Endothelial cell of umbilical vein (primary cell): Measurements from ENCODE around the gene ACD. TPM values are rescaled to one million over a fixed set of nuclear protein-coding genes. Genes with fewer than 3 reads are reported as not detected.
A peak's percentile ranks its signal among the peaks of the same experiment; 100 is the strongest.

Source experiments
- BruUV-seq: library from RNA; stranded (reverse); fragments of 400-500 nt; replicated peaks from 2 replicates; lab custom pipeline; 2021; lab: Mats Ljungman, UMichigan
- CTCF ChIA-PET: fragments of 300-600, 350-600 bp; sonication (Branson Sonifier 250); formaldehyde crosslinking; loops from one replicate; lab custom pipeline; 2021; ENCODE audit warnings: antibody characterized with exemption, inconsistent platforms; lab: Charles Lee
- POLR2A ChIA-PET: fragments of 300-600, 350-600 bp; sonication (Branson Sonifier 250); formaldehyde crosslinking; loops from one replicate; lab custom pipeline; 2021; ENCODE audit warnings: antibody characterized with exemption, inconsistent platforms; lab: Charles Lee
- DNase-seq: peaks from one replicate; pipeline ENCODE4 v3.0.0-alpha.2; 2011; ENCODE audit warnings: low read depth, low spot score
- FAIRE-seq: peaks from 2 replicates; lab custom pipeline; 2011; peaks lifted over from hg19 to GRCh38; lab: Jason Lieb, UNC
- H2AFZ ChIP-seq: 2 replicates; pipeline ENCODE4 v1.6.0; 2012; ENCODE audit warnings: low read depth, low read length, control low read depth, inconsistent platforms
- H3K27ac ChIP-seq: 2 replicates; pipeline ENCODE4 v1.5.1; 2011; ENCODE audit warnings: low read depth, mild to moderate bottlenecking, control low read depth, low read length, moderate library complexity; ENCODE audit not compliant: insufficient read depth
- H3K27me3 ChIP-seq, 2 experiments: 2 replicates each; pipeline versions ENCODE4 v1.6.0 to v1.6.1; 2011; ENCODE audit warnings: low read length in 2 of 2, mixed read lengths in 1 of 2; ENCODE audit not compliant: control insufficient read depth in 2 of 2, insufficient read depth in 2 of 2
- H3K36me3 ChIP-seq, 2 experiments: 2 replicates in 1 of 2; 3 replicates in 1 of 2; pipeline ENCODE4 v1.5.1; 2011; ENCODE audit warnings: low read length in 2 of 2, mild to moderate bottlenecking in 1 of 2, moderate library complexity in 1 of 2; ENCODE audit not compliant: control insufficient read depth in 2 of 2, insufficient read depth in 2 of 2; ENCODE audit errors: extremely low read depth in 1 of 2
- H3K4me1 ChIP-seq: 3 replicates; pipeline ENCODE4 v1.5.1; 2011; ENCODE audit warnings: mild to moderate bottlenecking, low read length; ENCODE audit not compliant: control insufficient read depth, insufficient read depth; ENCODE audit errors: extremely low read depth
- H3K4me2 ChIP-seq: 2 replicates; pipeline ENCODE4 v1.6.1; 2011; ENCODE audit warnings: low read length, control low read depth, mixed read lengths; ENCODE audit not compliant: insufficient read depth
- H3K4me3 ChIP-seq, 3 experiments: fragments of 200-600 bp in 1 of 3; sonication (generic), shearing (Covaris generic) in 1 of 3; replicated peaks in 1 of 3; 2 replicates each; pipeline ENCODE4 v1.5.1; 2011 to 2016; ENCODE audit warnings: control low read depth in 3 of 3, low read length in 3 of 3, mild to moderate bottlenecking in 2 of 3, inconsistent platforms in 1 of 3, low read depth in 1 of 3, moderate library complexity in 1 of 3; ENCODE audit not compliant: insufficient read depth in 1 of 3
- H3K79me2 ChIP-seq: 2 replicates; pipeline ENCODE4 v1.6.0; 2012; ENCODE audit warnings: low read length, inconsistent platforms; ENCODE audit not compliant: control insufficient read depth, insufficient read depth
- H3K9ac ChIP-seq: replicated peaks from 2 replicates; pipeline ENCODE3; 2011; ENCODE audit warnings: low read length, control low read depth; ENCODE audit not compliant: insufficient read depth; ENCODE audit errors: extremely low read depth
- H3K9me1 ChIP-seq: replicated peaks from 3 replicates; pipeline ENCODE4 v1.6.0; 2011; ENCODE audit warnings: mild to moderate bottlenecking, low read length; ENCODE audit not compliant: control insufficient read depth, insufficient read depth; ENCODE audit errors: extremely low read depth
- H3K9me3 ChIP-seq: replicated peaks from 2 replicates; pipeline ENCODE4 v1.5.1; 2012; ENCODE audit warnings: low read length, inconsistent platforms; ENCODE audit not compliant: control insufficient read depth, insufficient read depth
- H4K20me1 ChIP-seq: replicated peaks from 2 replicates; pipeline ENCODE3; 2011; ENCODE audit warnings: mild to moderate bottlenecking, low read length; ENCODE audit not compliant: control insufficient read depth, insufficient read depth; ENCODE audit errors: extremely low read depth
- EZH2 ChIP-seq: IDR thresholded peaks from 2 replicates; pipeline ENCODE4 v1.6.1; 2012; ENCODE audit warnings: borderline replicate concordance, low read depth, mild to moderate bottlenecking, moderate library complexity, low read length, inconsistent platforms; ENCODE audit not compliant: severe bottlenecking
- FOS ChIP-seq: IDR thresholded peaks from 2 replicates; pipeline ENCODE4 v1.6.1; 2011; ENCODE audit warnings: mild to moderate bottlenecking, low read length, moderate library complexity, borderline replicate concordance; ENCODE audit not compliant: insufficient read depth
- GATA2 ChIP-seq: IDR thresholded peaks from 2 replicates; pipeline ENCODE4 v1.7.0; 2011; ENCODE audit warnings: low read depth, mild to moderate bottlenecking, moderate library complexity, mixed read lengths, low read length; ENCODE audit not compliant: insufficient read length, insufficient read depth
- MYC ChIP-seq: IDR thresholded peaks from one replicate; pipeline ENCODE4 v1.6.1; 2011; ENCODE audit warnings: mild to moderate bottlenecking, low read depth, low read length
- POLR2AphosphoS5 ChIP-seq: IDR thresholded peaks from 2 replicates; pipeline ENCODE4 v1.6.1; 2012; ENCODE audit warnings: low read depth, mild to moderate bottlenecking, control low read depth, low read length, moderate library complexity; ENCODE audit not compliant: insufficient read depth
- dilution Hi-C: fragments of 300-500 bp; cut with MboI; formaldehyde crosslinking; loops from one replicate; pipeline ENCODE4 v1.15.0; 2019; ENCODE audit warnings: low sequenced_read_pairs; ENCODE audit not compliant: extremely low pct_ligation_motif_present
- intact Hi-C: fragments of 100-400 bp; cut with micrococcal nuclease; formaldehyde crosslinking; loops from one replicate; pipeline ENCODE4 v1.10.0; 2022
- polyA plus RNA-seq, 4 experiments: library from polyadenylated mRNA; depleted of rRNA in 3 of 4; stranded (reverse) in 3 of 4; unstranded in 1 of 4; fragments of >200 nt; gene quantifications; 2 replicates each; pipeline versions ENCODE4 v1.2.1 to v1.2.3, GENCODE V29; 2011 to 2012; ENCODE audit warnings: missing spikeins in 1 of 4
- total RNA-seq: library from RNA; stranded (reverse); gene quantifications from 2 replicates; pipeline ENCODE4 v1.2.3, GENCODE V29; 2021

The ACD gene
- total and polyA plus RNA-seq, 2 donors (not counting 3 experiments of a cell fraction or from before 2014, with no cell fraction given), result 24.4 to 36.0 TPM

GRCh38 chr16:67649494-67649931 is 10.5 kb downstream of the ACD start:
- Histone ChIP-seq H3K79me2 (no peaks in the 10 kb centered on the region), H4K20me1 (no peaks in the 10 kb centered on the region), H3K4me3 (no peak overlapping the region), H3K27me3 (peaks cover 40 to 45% of the 10 kb centered on the region in 2 experiments), H3K9me1 (no peaks in the 10 kb centered on the region), H3K4me1 (peaks cover 5% of the 10 kb centered on the region), H3K4me2 (no peak overlapping the region), H3K9me3 (no peaks in the 10 kb centered on the region), H3K9ac (no peak overlapping the region), H3K27ac (no peak overlapping the region), H2AFZ (no peak overlapping the region), H3K36me3 (no peaks in the 10 kb centered on the region)
- CTCF ChIA-PET, result interaction anchor here (0.7 to 2.3 kb wide), 4 partner anchors 9 to 103 kb away, joined by 4 to 7 read pairs (median 5); no protein-coding TSS in a partner anchor
- BruUV-seq, result no TSS peak
- POLR2A ChIA-PET, result no interaction called here
- DNase-seq (no peak), FAIRE-seq (no peak)
- intact Hi-C loops (no loop called here), dilution Hi-C loops (no loop called here)
- TF ChIP-seq GATA2, result no peak

- H3K4me2 ChIP-seq, result no peak overlapping the region
- no peaks in the 10 kb centered on the region for H3K79me2 ChIP-seq
- no peak overlapping the region for H3K9ac ChIP-seq
- peaks cover 36 to 43% of the 10 kb centered on the region in 2 experiments for H3K27me3 ChIP-seq
- FAIRE-seq (no peak), DNase-seq (no peak)
- no peaks in the 10 kb centered on the region for H3K36me3 ChIP-seq
- peaks cover 5% of the 10 kb centered on the region for H3K4me1 ChIP-seq
- ChIA-PET POLR2A (no interaction called here), CTCF (interaction anchor here (0.7 to 7.7 kb wide), 7 partner anchors 9 to 127 kb away, joined by 3 to 141 read pairs (median 4); partner anchors contain the start of gene ACD)
- intact Hi-C loops (no loop called here), dilution Hi-C loops (no loop called here)
- no peaks in the 10 kb centered on the region for H3K9me1 ChIP-seq
- H3K4me3 ChIP-seq, result no peak overlapping the region
- H3K27ac ChIP-seq, result no peak overlapping the region
- no peaks in the 10 kb centered on the region for H4K20me1 ChIP-seq
- H2AFZ ChIP-seq, result no peak overlapping the region
- no peaks in the 10 kb centered on the region for H3K9me3 ChIP-seq
- no TSS peak for BruUV-seq
- TF ChIP-seq EZH2 (peak; percentile 29), POLR2AphosphoS5 (no peak), MYC (no peak), FOS (no peak)
These were observed 11.2 kb downstream of the ACD start for GRCh38 chr16:67648764-67649407.
